Mesenchymal stem cell (in vitro differentiated cells and primary cell): ENCODE data around the gene NARF. TPM values are rescaled to one million over a fixed set of nuclear protein-coding genes. Genes with fewer than 3 reads are reported as not detected.
A peak's percentile ranks its signal among the peaks of the same experiment; 100 is the strongest.

Experiments used
- DNase-seq: peaks from one replicate; pipeline ENCODE4 v3.0.0-alpha.2; 2013
- H2AFZ ChIP-seq: one replicate; pipeline ENCODE4 v1.6.1; 2013; ENCODE audit warnings: low read depth, mild to moderate bottlenecking, control low read depth, inconsistent platforms, low read length, moderate library complexity
- H2AK5ac ChIP-seq: 2 replicates; pipeline ENCODE4 v1.6.1; 2013; ENCODE audit warnings: low read length, moderate library complexity, mild to moderate bottlenecking, inconsistent platforms; ENCODE audit not compliant: severe bottlenecking
- H2BK120ac ChIP-seq: one replicate; pipeline ENCODE4 v1.6.1; 2013; ENCODE audit warnings: low read depth, mild to moderate bottlenecking, inconsistent platforms, low read length, moderate library complexity
- H2BK12ac ChIP-seq, 2 experiments: one replicate each; pipeline ENCODE4 v1.6.1; 2013; ENCODE audit warnings: inconsistent platforms in 2 of 2, low read length in 2 of 2, mild to moderate bottlenecking in 2 of 2, moderate library complexity in 2 of 2, control low read depth in 1 of 2
- H2BK15ac ChIP-seq: one replicate; pipeline ENCODE4 v1.6.1; 2013; ENCODE audit warnings: mild to moderate bottlenecking, low read depth, inconsistent platforms; ENCODE audit not compliant: poor library complexity, severe bottlenecking
- H2BK5ac ChIP-seq: 2 replicates; pipeline ENCODE4 v1.6.1; 2013; ENCODE audit warnings: low read depth, mild to moderate bottlenecking, low read length, control low read depth, inconsistent platforms; ENCODE audit not compliant: poor library complexity, severe bottlenecking
- H3K14ac ChIP-seq, 2 experiments: one replicate each; pipeline ENCODE4 v1.6.1; 2013; ENCODE audit warnings: inconsistent platforms in 2 of 2, low read length in 2 of 2, control low read depth in 1 of 2, mild to moderate bottlenecking in 1 of 2, moderate library complexity in 1 of 2
- H3K18ac ChIP-seq, 2 experiments: one replicate each; pipeline ENCODE4 v1.6.1; 2013; ENCODE audit warnings: inconsistent platforms in 2 of 2, low read length in 2 of 2, control low read depth in 1 of 2, low read depth in 1 of 2, mild to moderate bottlenecking in 1 of 2
- H3K23ac ChIP-seq, 2 experiments: one replicate each; pipeline ENCODE4 v1.6.1; 2013; ENCODE audit warnings: inconsistent platforms in 2 of 2, low read length in 2 of 2, mild to moderate bottlenecking in 2 of 2, moderate library complexity in 2 of 2, control low read depth in 1 of 2
- H3K27ac ChIP-seq: 2 replicates; pipeline ENCODE4 v1.5.1; 2013; ENCODE audit warnings: mild to moderate bottlenecking, moderate library complexity, low read length, control low read depth, inconsistent platforms; ENCODE audit not compliant: poor library complexity, severe bottlenecking
- H3K27me3 ChIP-seq, 2 experiments: 2 replicates each; pipeline versions ENCODE4 v1.6.1 to v1.7.0; 2013; ENCODE audit warnings: low read length in 2 of 2, mild to moderate bottlenecking in 2 of 2, moderate library complexity in 2 of 2, control low read depth in 1 of 2, inconsistent platforms in 1 of 2; ENCODE audit not compliant: control insufficient read depth in 1 of 2, insufficient read depth in 1 of 2
- H3K36me3 ChIP-seq, 2 experiments: 2 replicates each; pipeline versions ENCODE4 v1.6.1 to v1.7.0; 2013; ENCODE audit warnings: low read length in 2 of 2, control low read depth in 1 of 2, inconsistent platforms in 1 of 2, low read depth in 1 of 2, mild to moderate bottlenecking in 1 of 2; ENCODE audit not compliant: insufficient read depth in 2 of 2, control insufficient read depth in 1 of 2
- H3K4ac ChIP-seq, 2 experiments: one replicate each; pipeline ENCODE4 v1.6.1; 2013; ENCODE audit warnings: inconsistent platforms in 2 of 2, low read length in 2 of 2, mild to moderate bottlenecking in 2 of 2, moderate library complexity in 2 of 2, control low read depth in 1 of 2, low read depth in 1 of 2
- H3K4me1 ChIP-seq: 2 replicates; pipeline ENCODE4 v1.6.1; 2013; ENCODE audit warnings: low read depth, low read length, control low read depth; ENCODE audit not compliant: control insufficient read depth, insufficient read depth
- H3K4me2 ChIP-seq: 2 replicates; pipeline ENCODE4 v1.6.1; 2013; ENCODE audit warnings: low read length, mild to moderate bottlenecking, inconsistent platforms; ENCODE audit not compliant: poor library complexity, severe bottlenecking
- H3K4me3 ChIP-seq, 2 experiments: 2 replicates each; pipeline versions ENCODE4 v1.5.1 to v1.7.0; 2013; ENCODE audit warnings: low read length in 2 of 2, mild to moderate bottlenecking in 2 of 2, control low read depth in 1 of 2, low read depth in 1 of 2; ENCODE audit not compliant: insufficient read depth in 1 of 2
- H3K79me1 ChIP-seq: replicated peaks from 2 replicates; pipeline ENCODE4 v1.6.1; 2013; ENCODE audit warnings: mild to moderate bottlenecking, control low read depth, low read length, inconsistent platforms; ENCODE audit not compliant: poor library complexity, severe bottlenecking
- H3K9ac ChIP-seq: 2 replicates; pipeline ENCODE4 v1.7.0; 2013; ENCODE audit warnings: mild to moderate bottlenecking, low read length, moderate library complexity
- H3K9me3 ChIP-seq: 2 replicates; pipeline ENCODE4 v1.7.0; 2013; ENCODE audit warnings: mild to moderate bottlenecking, low read length; ENCODE audit not compliant: control insufficient read depth
- H4K8ac ChIP-seq: one replicate; pipeline ENCODE4 v1.6.1; 2013; ENCODE audit warnings: inconsistent platforms, mild to moderate bottlenecking, low read length, moderate library complexity
- H4K91ac ChIP-seq: one replicate; pipeline ENCODE4 v1.6.1; 2013; ENCODE audit warnings: mild to moderate bottlenecking, low read length, inconsistent platforms
- WGBS: methylation state at CpG from one replicate; pipeline ENCODE4 v1.1.7; 2013; ENCODE audit warnings: mixed read lengths; 5-methylcytosine and 5-hydroxymethylcytosine counted together
- polyA plus RNA-seq, 2 experiments: library from polyadenylated mRNA; stranded (reverse); fragments of 200-250 nt; gene quantifications; one replicate each; pipeline ENCODE4 v1.2.3, GENCODE V29; 2013

The NARF gene
- polyA plus RNA-seq (2013, experiment 1 of 2) = 45.9 TPM
- 44.2 TPM for polyA plus RNA-seq (2013, experiment 2 of 2)

- Histone ChIP-seq H3K4me2 (peak within 1 kb of the TSS; percentile 77), H2AK5ac (no peak within 1 kb of the TSS), H3K14ac (peak within 1 kb of the TSS in 1 of 2 experiments; percentile 94), H2BK5ac (peak within 1 kb of the TSS; percentile 99), H2AFZ (peak within 1 kb of the TSS; percentile 30), H4K8ac (peak within 1 kb of the TSS; percentile 97), H3K4me1 (peaks cover 12% of the 10 kb centered on the region), H4K91ac (peak within 1 kb of the TSS; percentile 97), H3K36me3 (peaks cover 28 to 31% of the 10 kb centered on the region in 2 experiments), H3K4ac (peak within 1 kb of the TSS; percentile 95 to 99), H2BK12ac (peak within 1 kb of the TSS in 1 of 2 experiments; percentile 43), H2BK120ac (peak within 1 kb of the TSS; percentile 99), H3K18ac (peak within 1 kb of the TSS; percentile 93 to 98), H3K79me1 (peaks cover 17% of the 10 kb centered on the region), H3K4me3 (peak within 1 kb of the TSS; percentile 81 to 95), H3K9me3 (no peaks in the 10 kb centered on the region), H3K9ac (peak within 1 kb of the TSS; percentile 96), H3K27ac (peak within 1 kb of the TSS; percentile 26), H2BK15ac (peak within 1 kb of the TSS; percentile 97), H3K23ac (peak within 1 kb of the TSS in 1 of 2 experiments; percentile 78), H3K27me3 (no peaks in the 10 kb centered on the region)
- under 1% methylated on average over 82 of the region's 85 CpGs for WGBS
- peak; percentile 99 for DNase-seq
These were observed at the start of gene NARF for GRCh38 chr17:82458179-82458884. Gene NARF, plus strand, starts transcription at chr17:82458741. Its CDS starts 63 bp downstream, at chr17:82458804.

DNA sequence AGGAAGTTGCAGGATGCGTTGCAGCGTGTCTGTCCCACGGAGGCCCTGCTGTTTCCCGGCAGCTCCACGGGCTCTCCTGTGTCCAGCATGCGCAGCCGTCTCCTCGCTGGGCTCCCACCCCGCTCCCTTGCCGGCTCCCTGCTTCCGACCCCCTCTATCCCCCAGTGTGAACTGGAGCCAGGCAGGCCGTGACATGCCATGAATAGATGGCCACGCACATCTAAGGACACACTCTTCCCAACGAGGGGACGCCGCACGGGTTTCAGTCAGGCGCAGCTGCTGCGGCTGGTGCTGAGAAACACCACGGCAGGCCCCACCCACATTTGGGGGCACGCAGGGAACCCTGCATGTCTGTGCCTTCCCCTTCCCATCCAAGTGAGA, 49.6 kb upstream of the NARF start:
- Histone ChIP-seq H3K36me3 (peaks cover 17 to 33% of the 10 kb centered on the region in 2 experiments), H3K4me2 (no peak overlapping the region), H3K9ac (no peak overlapping the region), H3K27me3 (no peaks in the 10 kb centered on the region), H3K27ac (no peak overlapping the region), H4K8ac (no peak overlapping the region), H2BK12ac (no peak overlapping the region), H3K4me1 (peaks cover 46% of the 10 kb centered on the region), H3K23ac (no peak overlapping the region), H3K9me3 (no peaks in the 10 kb centered on the region), H2BK120ac (no peak overlapping the region), H2BK15ac (no peak overlapping the region), H2AFZ (no peak overlapping the region), H3K4me3 (no peak overlapping the region), H4K91ac (no peak overlapping the region), H3K79me1 (peaks cover 18% of the 10 kb centered on the region), H3K4ac (no peak overlapping the region), H3K18ac (no peak overlapping the region), H2BK5ac (no peak overlapping the region), H2AK5ac (peak overlapping the region; percentile 17), H3K14ac (no peak overlapping the region)
- WGBS = 94% methylated on average over 21 of the region's 21 CpGs
- DNase-seq = no peak

DNA sequence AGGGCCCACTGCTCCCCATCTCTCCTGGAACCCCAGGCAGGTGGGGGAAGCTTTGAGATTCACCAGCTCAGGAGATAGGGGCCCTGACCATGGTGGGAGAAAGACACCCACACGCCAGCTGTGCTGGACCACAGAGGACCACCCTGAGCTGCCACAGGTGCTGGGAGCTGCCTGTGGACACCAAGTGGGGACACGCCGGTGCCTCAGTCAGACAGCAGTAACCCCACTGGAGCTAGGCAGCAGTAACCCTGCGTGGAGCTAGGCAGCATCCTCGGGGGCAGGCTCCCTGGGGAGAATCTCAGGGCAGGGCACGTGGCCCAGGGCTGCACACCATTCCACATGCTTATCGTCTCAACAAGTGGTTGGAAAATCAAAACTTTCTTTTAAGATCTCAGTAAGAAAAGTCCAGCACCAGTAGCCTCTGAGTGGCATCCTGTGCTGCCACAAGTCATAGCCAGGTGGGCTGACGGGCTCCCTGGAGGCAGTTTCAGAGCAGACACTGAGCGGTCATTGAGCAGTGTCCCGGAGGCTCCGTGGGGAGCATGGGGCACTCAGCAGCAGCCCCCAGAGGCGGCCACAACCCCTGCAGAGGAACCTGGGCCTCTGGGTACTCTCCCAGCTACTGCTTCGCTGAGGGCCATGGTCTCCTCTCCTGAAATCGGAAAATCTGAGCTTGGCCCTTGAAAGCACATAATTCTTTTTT, 48.4 kb upstream of the NARF start:
- peaks cover 43% of the 10 kb centered on the region for H3K4me1 ChIP-seq
- H3K27ac ChIP-seq = no peak overlapping the region
- H4K91ac ChIP-seq = no peak overlapping the region
- H3K4me2 ChIP-seq = no peak overlapping the region
- WGBS = 97% methylated on average over 12 of the region's 14 CpGs
- no peak overlapping the region for H4K8ac ChIP-seq
- no peak overlapping the region for H2BK5ac ChIP-seq
- no peak overlapping the region for H3K14ac ChIP-seq
- no peak overlapping the region for H2AFZ ChIP-seq
- H2BK12ac ChIP-seq = no peak overlapping the region
- H3K4me3 ChIP-seq = no peak overlapping the region
- peaks cover 23% of the 10 kb centered on the region for H3K79me1 ChIP-seq
- no peak overlapping the region for H2BK120ac ChIP-seq
- no peaks in the 10 kb centered on the region for H3K27me3 ChIP-seq
- H2BK15ac ChIP-seq = no peak overlapping the region
- H3K9ac ChIP-seq = no peak overlapping the region
- H3K9me3 ChIP-seq = no peaks in the 10 kb centered on the region
- peaks cover 14 to 28% of the 10 kb centered on the region in 2 experiments for H3K36me3 ChIP-seq
- no peak for DNase-seq
- H3K4ac ChIP-seq = no peak overlapping the region
- no peak overlapping the region for H3K23ac ChIP-seq
- H2AK5ac ChIP-seq = peak overlapping the region; percentile 58
- H3K18ac ChIP-seq = no peak overlapping the region

DNA sequence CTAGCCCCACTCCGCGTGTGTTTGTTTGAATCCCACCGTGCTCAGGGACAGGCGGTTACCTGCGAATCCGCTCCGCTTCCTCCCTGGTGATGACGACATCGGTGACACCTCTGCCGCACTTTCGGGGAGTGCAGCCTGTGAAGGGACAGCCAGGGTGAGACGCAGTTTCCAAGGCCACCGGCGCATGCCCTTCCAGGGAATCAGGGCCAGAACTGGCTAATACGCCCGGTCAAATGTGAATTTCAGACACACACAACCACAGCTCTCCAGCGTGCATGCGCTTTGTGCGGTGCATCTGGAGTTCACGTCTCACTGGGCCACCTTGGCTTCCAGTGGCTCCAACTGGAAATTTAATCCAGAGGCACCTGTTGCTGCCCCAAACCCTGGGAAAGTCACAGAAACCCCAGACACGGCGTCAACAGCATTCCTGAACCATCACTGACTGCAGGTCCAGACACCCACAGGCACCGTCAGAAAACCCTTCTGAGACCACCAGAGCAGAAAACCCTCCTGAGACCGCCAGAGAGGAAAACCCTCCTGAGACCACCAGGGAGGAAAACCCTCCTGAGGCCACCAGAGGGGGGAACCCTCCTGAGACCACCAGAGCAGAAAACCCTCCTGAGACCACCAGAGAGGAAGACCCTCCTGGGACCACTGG, 47.0 kb upstream of the NARF start:
- Histone ChIP-seq H3K4ac (no peak overlapping the region), H3K14ac (no peak overlapping the region), H3K4me2 (no peak overlapping the region), H3K79me1 (peaks cover 21% of the 10 kb centered on the region), H3K27me3 (no peaks in the 10 kb centered on the region), H3K27ac (no peak overlapping the region), H3K23ac (no peak overlapping the region), H3K4me3 (no peak overlapping the region), H3K9ac (no peak overlapping the region), H4K8ac (no peak overlapping the region), H2BK12ac (no peak overlapping the region), H2BK5ac (no peak overlapping the region), H2AK5ac (no peak overlapping the region), H4K91ac (no peak overlapping the region), H3K36me3 (peaks cover 12 to 23% of the 10 kb centered on the region in 2 experiments), H2BK15ac (no peak overlapping the region), H2AFZ (no peak overlapping the region), H2BK120ac (no peak overlapping the region), H3K9me3 (no peaks in the 10 kb centered on the region), H3K4me1 (peaks cover 41% of the 10 kb centered on the region), H3K18ac (no peak overlapping the region)
- DNase-seq = no peak
- 96% methylated on average over 24 of the region's 24 CpGs for WGBS
